ENCODE measurements around the gene SH2D3A.

Gene SH2D3A

GRCh38 chr19:6708346-6708745, 58.9 kb downstream of the SH2D3A start:
- DNase-seq (ENCODE audit: low spot score), result no peak

- DNase-seq (ENCODE audit: low spot score), result no peak
Measured at GRCh38 chr19:6707658-6708018, 59.6 kb downstream of the SH2D3A start.

- no peak for DNase-seq (ENCODE audit: low spot score)
Measured at GRCh38 chr19:6707011-6707657, 60.1 kb downstream of the SH2D3A start.

- DNase-seq (ENCODE audit: low spot score), result no peak
Measured at GRCh38 chr19:6706633-6706958, 60.6 kb downstream of the SH2D3A start.

- no peak for DNase-seq (ENCODE audit: low spot score)
Measured at GRCh38 chr19:6705931-6706632, 61.2 kb downstream of the SH2D3A start.
